Stimulated activated CD4-positive, alpha-beta T cell treated with anti-CD3 and anti-CD28 coated beads, Interleukin-2, amount 100 ng/mL, for 4 hours (primary cell): ENCODE data around the gene USF3.
"Not testable (repeated sequence)": the region's sequence is repeated elsewhere in the genome, so short reads cannot be mapped to it uniquely, and the experiment has no call there.

ENCODE experiments used
- DNase-seq: peaks from one replicate; pipeline ENCODE4 v3.0.0-alpha.2; 2020; ENCODE audit warnings: low read depth

USF3 gene

GRCh38 chr3:113649174-113649845 is 47.1 kb downstream of the USF3 start:
- no peak for DNase-seq

GRCh38 chr3:113648524-113648923 is 47.9 kb downstream of the USF3 start:
- no peak for DNase-seq

- DNase-seq, result no peak
Observed at GRCh38 chr3:113643583-113643982, 52.9 kb downstream of the USF3 start.

GRCh38 chr3:113638910-113639309 is 57.5 kb downstream of the USF3 start:
- no peak for DNase-seq

- DNase-seq, result no peak
Observed at GRCh38 chr3:113637756-113638155, 58.7 kb downstream of the USF3 start.

GRCh38 chr3:113636034-113636433 is 60.4 kb downstream of the USF3 start:
- DNase-seq, result not testable (repeated sequence)

- DNase-seq, result no peak
Observed at GRCh38 chr3:113634782-113635474, 61.5 kb downstream of the USF3 start.

GRCh38 chr3:113631573-113631972 is 64.9 kb downstream of the USF3 start:
- DNase-seq, result no peak

GRCh38 chr3:113630956-113631542 is 65.4 kb downstream of the USF3 start:
- DNase-seq, result no peak

- DNase-seq, result no peak
Observed at GRCh38 chr3:113629584-113630421, 66.6 kb downstream of the USF3 start.

- no peak for DNase-seq
Observed at GRCh38 chr3:113628788-113629187, 67.7 kb downstream of the USF3 start.

- no peak for DNase-seq
Observed at GRCh38 chr3:113628316-113628715, 68.1 kb downstream of the USF3 start.

GRCh38 chr3:113626503-113627371 is 69.7 kb downstream of the USF3 start:
- no peak for DNase-seq

- no peak for DNase-seq
Observed at GRCh38 chr3:113625834-113626233, 70.6 kb downstream of the USF3 start.

- DNase-seq, result no peak
Observed at GRCh38 chr3:113623811-113624210, 72.6 kb downstream of the USF3 start.

GRCh38 chr3:113623324-113623723 is 73.1 kb downstream of the USF3 start:
- no peak for DNase-seq

GRCh38 chr3:113620091-113620490 is 76.4 kb downstream of the USF3 start:
- DNase-seq, result no peak

- no peak for DNase-seq
Observed at GRCh38 chr3:113617726-113618125, 78.7 kb downstream of the USF3 start.

GRCh38 chr3:113615976-113616375 is 80.5 kb downstream of the USF3 start:
- DNase-seq, result no peak

GRCh38 chr3:113614402-113614801 is 82.0 kb downstream of the USF3 start:
- no peak for DNase-seq

GRCh38 chr3:113607219-113607596 is 89.2 kb downstream of the USF3 start:
- no peak for DNase-seq
